IMR-90 (cell line): Measurements from ENCODE around the gene ERCC6. TPM values are rescaled to one million over a fixed set of nuclear protein-coding genes. Genes with fewer than 3 reads are reported as not detected.

ENCODE experiments used
- ATAC-seq: fragments of 200-7000 bp; cut with Tn5 transposase; 2 replicates; pipeline ENCODE4 v1.9.1; 2020; ENCODE audit warnings: low read depth, mild to moderate bottlenecking, moderate library complexity
- BruUV-seq: library from RNA; stranded (reverse); fragments of 400-500 nt; replicated peaks from 2 replicates; lab custom pipeline; 2021; lab: Mats Ljungman, UMichigan
- CTCF ChIA-PET: fragments of 300-600 bp; formaldehyde crosslinking; extraction: SDS; loops from one replicate; lab custom pipeline; 2021; ENCODE audit warnings: antibody characterized with exemption; lab: Yijun Ruan, JAX
- POLR2A ChIA-PET: fragments of 300-600 bp; sonication (Branson Sonifier 250); formaldehyde crosslinking; loops from one replicate; lab custom pipeline; 2022; ENCODE audit warnings: antibody characterized with exemption; ENCODE audit not compliant: unreplicated experiment; lab: Charles Lee
- DNase-seq: peaks from one replicate; pipeline ENCODE4 v3.0.0; 2013
- H2AFZ ChIP-seq: replicated peaks from 2 replicates; pipeline ENCODE3; 2013; ENCODE audit warnings: low read length, mild to moderate bottlenecking; ENCODE audit not compliant: poor library complexity
- H2AK5ac ChIP-seq: 2 replicates; pipeline ENCODE4 v1.6.1; 2013; ENCODE audit warnings: low read depth, low read length, inconsistent platforms
- H2AK9ac ChIP-seq: replicated peaks from 2 replicates; pipeline ENCODE3; 2013; ENCODE audit warnings: mild to moderate bottlenecking, low read depth, low read length, moderate library complexity; ENCODE audit not compliant: poor library complexity
- H2BK120ac ChIP-seq: 2 replicates; pipeline ENCODE4 v1.6.1; 2013; ENCODE audit warnings: low read depth, low read length, inconsistent platforms
- H2BK15ac ChIP-seq: 3 replicates; pipeline ENCODE4 v1.6.1; 2013; ENCODE audit warnings: low read depth, low read length, inconsistent platforms
- H2BK20ac ChIP-seq: 2 replicates; pipeline ENCODE4 v1.6.1; 2013; ENCODE audit warnings: low read depth, mild to moderate bottlenecking, inconsistent platforms, low read length, moderate library complexity
- H2BK5ac ChIP-seq: 2 replicates; pipeline ENCODE4 v1.6.1; 2013; ENCODE audit warnings: mild to moderate bottlenecking, low read depth, low read length, inconsistent platforms; ENCODE audit not compliant: poor library complexity, severe bottlenecking
- H3K14ac ChIP-seq: replicated peaks from 2 replicates; pipeline ENCODE4 v1.6.1; 2013; ENCODE audit warnings: low read depth, low read length, inconsistent platforms
- H3K18ac ChIP-seq: 2 replicates; pipeline ENCODE4 v1.6.1; 2013; ENCODE audit warnings: low read depth, low read length, control low read depth
- H3K23ac ChIP-seq: 2 replicates; pipeline ENCODE4 v1.6.1; 2013; ENCODE audit warnings: low read depth, low read length, inconsistent platforms
- H3K27ac ChIP-seq: 2 replicates; pipeline ENCODE4 v1.5.1; 2013; ENCODE audit warnings: mild to moderate bottlenecking, control low read depth, low read length; ENCODE audit not compliant: insufficient read depth
- H3K27me3 ChIP-seq: 2 replicates; pipeline ENCODE4 v1.6.1; 2013; ENCODE audit warnings: low read length; ENCODE audit not compliant: control insufficient read depth, insufficient read depth
- H3K36me3 ChIP-seq: 2 replicates; pipeline ENCODE4 v1.6.1; 2013; ENCODE audit warnings: low read length, mixed read lengths; ENCODE audit not compliant: control insufficient read depth, insufficient read depth
- H3K4ac ChIP-seq: 2 replicates; pipeline ENCODE4 v1.6.1; 2013; ENCODE audit warnings: low read depth, low read length, inconsistent platforms
- H3K4me1 ChIP-seq: 2 replicates; pipeline ENCODE4 v1.6.1; 2013; ENCODE audit warnings: low read length, mixed read lengths; ENCODE audit not compliant: control insufficient read depth, insufficient read depth
- H3K4me2 ChIP-seq: 2 replicates; pipeline ENCODE4 v1.6.1; 2013; ENCODE audit warnings: low read depth, mild to moderate bottlenecking, control low read depth, low read length, moderate library complexity
- H3K4me3 ChIP-seq: 2 replicates; pipeline ENCODE4 v1.5.1; 2013; ENCODE audit warnings: low read depth, mild to moderate bottlenecking, control low read depth, low read length, moderate library complexity; ENCODE audit not compliant: insufficient read depth
- H3K56ac ChIP-seq: 2 replicates; pipeline ENCODE4 v1.6.1; 2013; ENCODE audit warnings: low read length, inconsistent platforms; ENCODE audit not compliant: insufficient read depth; ENCODE audit errors: extremely low read depth
- H3K79me1 ChIP-seq, 2 experiments: 2 replicates each; pipeline ENCODE4 v1.6.1; 2013; ENCODE audit warnings: low read length in 2 of 2, inconsistent platforms in 1 of 2, low read depth in 1 of 2
- H3K9ac ChIP-seq: 2 replicates; pipeline ENCODE4 v1.6.1; 2013; ENCODE audit warnings: low read depth, low read length, control low read depth
- H3K9me1 ChIP-seq: 2 replicates; pipeline ENCODE4 v1.6.1; 2013; ENCODE audit warnings: low read length, inconsistent platforms; ENCODE audit not compliant: insufficient read depth
- H3K9me3 ChIP-seq: 2 replicates; pipeline ENCODE4 v1.6.1; 2013; ENCODE audit warnings: low read length; ENCODE audit not compliant: control insufficient read depth, insufficient read depth
- H4K20me1 ChIP-seq: 2 replicates; pipeline ENCODE4 v1.6.1; 2013; ENCODE audit warnings: low read length, inconsistent platforms; ENCODE audit not compliant: insufficient read depth
- H4K5ac ChIP-seq: 2 replicates; pipeline ENCODE4 v1.6.1; 2013; ENCODE audit warnings: mild to moderate bottlenecking, low read depth, low read length, control low read depth
- H4K8ac ChIP-seq, 2 experiments: 2 replicates each; pipeline ENCODE4 v1.6.1; 2013; ENCODE audit warnings: low read depth in 2 of 2, low read length in 2 of 2, control low read depth in 1 of 2, inconsistent platforms in 1 of 2
- H4K91ac ChIP-seq: 2 replicates; pipeline ENCODE4 v1.6.1; 2013; ENCODE audit warnings: low read depth, low read length, inconsistent platforms; ENCODE audit not compliant: insufficient read depth
- RAD21 ChIP-seq: IDR thresholded peaks from 2 replicates; pipeline ENCODE4 v1.6.1; 2012; ENCODE audit warnings: low read length, improper control_type of control experiment
- RCOR1 ChIP-seq: IDR thresholded peaks from 2 replicates; pipeline ENCODE4 v1.6.1; 2012; ENCODE audit warnings: mild to moderate bottlenecking, low read length, improper control_type of control experiment; ENCODE audit not compliant: insufficient replicate concordance
- RFX5 ChIP-seq: IDR thresholded peaks from 2 replicates; pipeline ENCODE4 v1.8.0; 2012; ENCODE audit warnings: low read depth, mild to moderate bottlenecking, low read length, moderate library complexity
- WGBS, 2 experiments: methylation state at CpG; one replicate each; pipeline versions ENCODE4 v1.1.5 to v1.1.7; 2013; ENCODE audit warnings: missing lambda C conversion rate in 2 of 2; ENCODE audit not compliant: insufficient read length in 1 of 2; ENCODE audit errors: extremely low coverage in 2 of 2; 5-methylcytosine and 5-hydroxymethylcytosine counted together
- dilution Hi-C: fragments of 300-500 bp; cut with HindIII; formaldehyde crosslinking; loops from one replicate; pipeline ENCODE4 v1.14.3; 2018; ENCODE audit warnings: low sequenced_read_pairs; ENCODE audit not compliant: unreplicated experiment
- in situ Hi-C: fragments of 300-500 bp; cut with MboI; formaldehyde crosslinking; loops from 3 replicates; pipeline ENCODE4 v1.14.3; 2019; ENCODE audit warnings: low sequenced_read_pairs, inconsistent platforms, mixed read lengths
- intact Hi-C: fragments of 100-400 bp; cut with micrococcal nuclease; formaldehyde crosslinking; loops from 2 replicates; pipeline ENCODE4 v1.10.0; 2022
- polyA plus RNA-seq, 3 experiments: library from polyadenylated mRNA; depleted of rRNA; stranded (reverse); fragments of >200 nt; gene quantifications; 2 replicates each; pipeline ENCODE4 v1.2.3, GENCODE V29; 2012; ENCODE audit warnings: low replicate concordance in 1 of 3
- total RNA-seq: library from RNA; depleted of rRNA; stranded (reverse); fragments of >200 nt; gene quantifications from 2 replicates; pipeline ENCODE4 v1.2.3, GENCODE V29; 2012

ERCC6 gene
- total and polyA plus RNA-seq, 2 of the 4 experiments (the other 2 are of a cell fraction) = 7.3 to 14.9 TPM

GRCh38 chr10:49575489-49576072 is 36.7 kb upstream of the ERCC6 start:
- Histone ChIP-seq H4K20me1 (no peaks in the 10 kb centered on the region), H4K5ac (no peak overlapping the region), H2AK5ac (no peak overlapping the region), H3K4me1 (no peaks in the 10 kb centered on the region), H3K56ac (no peak overlapping the region), H4K91ac (no peak overlapping the region), H3K27ac (no peak overlapping the region), H3K9ac (no peak overlapping the region), H3K4me3 (no peak overlapping the region), H3K4ac (no peak overlapping the region), H2BK15ac (no peak overlapping the region), H4K8ac (no peak overlapping the region), H3K14ac (no peak overlapping the region), H3K9me3 (no peaks in the 10 kb centered on the region), H3K27me3 (peaks cover 2% of the 10 kb centered on the region), H3K23ac (no peak overlapping the region), H3K36me3 (no peaks in the 10 kb centered on the region), H2AK9ac (no peak overlapping the region), H3K18ac (no peak overlapping the region), H2BK5ac (no peak overlapping the region), H3K79me1 (no peaks in the 10 kb centered on the region), H3K4me2 (no peak overlapping the region), H2BK20ac (no peak overlapping the region), H2BK120ac (no peak overlapping the region), H3K9me1 (no peaks in the 10 kb centered on the region; the same call in 1 of the 2 replicates), H2AFZ (no peak overlapping the region)
- DNase-seq (no peak), ATAC-seq (no peak)
- no TSS peak for BruUV-seq
- dilution Hi-C loops = no loop called here
- intact Hi-C loops = no loop called here
- no peak for TF ChIP-seq RAD21
- no peak for TF ChIP-seq RCOR1
- no peak for TF ChIP-seq RFX5
- in situ Hi-C loops = no loop called here
- POLR2A ChIA-PET = no interaction called here
- CTCF ChIA-PET = no interaction called here
- 71% methylated on average over 9 of the region's 11 CpGs; no CpG with 5 or more reads in 1 of the 2 experiments for WGBS, 2 experiments
